HG03135 (cell line): ENCODE measurements around the gene EPB41L4A.

Experiments used
- ATAC-seq: cut with Tn5 transposase; IDR thresholded peaks from one replicate; pipeline ENCODE4 v1.9.1; 2021; ENCODE audit warnings: mild to moderate bottlenecking, moderate library complexity; ENCODE audit not compliant: unreplicated experiment

The EPB41L4A gene

DNA sequence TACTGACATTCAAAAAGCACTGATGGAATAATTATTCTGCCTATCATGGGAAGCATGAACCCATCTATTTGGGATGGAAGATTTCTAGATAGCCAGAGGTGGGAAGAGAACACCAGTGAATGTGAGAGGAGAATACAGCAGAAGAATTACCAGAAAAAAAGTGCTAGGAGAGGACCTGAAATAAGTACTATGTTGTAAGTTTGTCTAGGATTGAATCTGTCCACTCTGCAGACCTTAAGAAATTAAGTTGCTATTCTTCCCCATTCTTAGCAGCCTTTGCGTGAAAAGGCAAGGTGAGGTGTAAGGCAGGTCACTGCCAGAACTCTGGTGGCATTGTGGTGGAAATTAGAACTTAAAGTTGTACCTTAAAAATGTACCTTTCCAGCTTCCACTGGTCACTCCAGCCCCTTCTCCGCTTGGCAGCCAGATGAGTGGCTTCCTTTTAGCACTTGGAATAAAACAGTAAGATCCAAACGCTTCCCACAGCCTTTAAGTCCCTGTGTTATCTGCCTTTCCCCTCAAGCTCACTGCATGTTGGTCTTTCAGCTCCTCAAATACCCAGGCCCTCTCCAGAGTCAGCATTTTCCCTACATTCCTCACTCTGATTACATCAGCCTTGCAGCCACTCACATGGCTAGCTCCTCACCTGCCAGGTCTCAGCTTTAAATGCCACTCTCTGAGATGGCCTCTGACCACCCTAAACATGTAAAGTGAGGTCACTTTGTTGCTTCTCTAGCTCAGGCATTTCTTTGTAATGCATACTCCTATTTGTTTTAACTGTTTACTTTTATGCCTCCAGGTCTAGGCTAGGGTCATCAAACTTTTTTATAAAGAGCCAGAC is 253.0 kb downstream of the EPB41L4A start:
- ATAC-seq: no peak

DNA sequence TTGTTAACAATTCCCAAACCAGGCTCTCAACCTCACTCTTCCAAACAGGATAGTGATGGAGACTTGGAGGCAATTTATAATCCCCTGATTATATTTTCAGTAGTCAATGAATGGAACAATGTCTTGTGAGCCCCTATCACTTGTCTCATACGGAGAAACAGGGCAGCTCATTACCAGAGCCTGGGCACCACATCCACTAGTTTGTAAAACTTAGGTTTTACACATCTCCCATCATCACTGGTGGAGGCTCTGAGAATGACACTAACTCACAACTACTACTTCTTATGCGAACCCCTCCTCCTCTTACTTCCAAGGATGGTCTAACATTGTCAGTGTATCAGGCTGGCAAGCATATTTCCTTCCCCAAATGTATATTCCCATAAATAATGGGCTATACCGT is 253.7 kb downstream of the EPB41L4A start:
- no peak for ATAC-seq

DNA sequence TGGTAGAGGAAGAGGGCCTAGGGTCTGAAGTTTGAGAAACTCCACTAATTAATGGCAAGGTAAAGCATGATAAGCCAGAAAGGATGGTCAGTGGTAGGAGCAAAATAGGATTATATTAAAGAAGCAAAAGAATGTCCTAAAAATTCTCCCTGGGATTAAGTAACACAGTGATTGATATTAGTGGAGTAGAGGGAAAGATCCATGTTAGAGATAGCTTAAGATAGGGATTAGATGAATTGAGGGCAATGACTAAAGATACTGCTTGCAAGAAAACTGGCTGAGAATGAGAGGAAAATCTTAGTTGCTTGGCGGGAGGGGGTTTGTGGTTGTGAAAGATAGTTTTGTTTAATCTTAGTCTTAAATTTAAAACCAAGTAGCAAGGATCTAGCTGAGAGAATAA is 255.6 kb downstream of the EPB41L4A start:
- no peak for ATAC-seq

DNA sequence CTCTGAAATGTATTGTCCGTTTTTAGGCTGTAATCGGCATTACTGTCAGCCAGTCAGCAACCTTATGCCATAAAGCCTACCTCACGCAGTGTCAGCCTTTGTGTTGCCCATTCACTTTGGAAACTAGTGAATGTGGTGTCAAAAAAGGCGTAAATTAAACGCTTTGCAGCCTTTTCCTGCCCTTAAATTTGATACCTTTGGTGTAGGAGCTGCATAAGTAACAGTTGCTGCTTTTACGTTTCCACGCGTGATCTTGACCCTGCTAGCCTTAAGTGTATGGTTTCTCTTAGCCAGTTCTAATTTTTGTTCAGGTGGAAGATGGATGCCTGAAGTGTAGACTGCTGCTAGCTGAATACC is 257.7 kb downstream of the EPB41L4A start:
- ATAC-seq: no peak

DNA sequence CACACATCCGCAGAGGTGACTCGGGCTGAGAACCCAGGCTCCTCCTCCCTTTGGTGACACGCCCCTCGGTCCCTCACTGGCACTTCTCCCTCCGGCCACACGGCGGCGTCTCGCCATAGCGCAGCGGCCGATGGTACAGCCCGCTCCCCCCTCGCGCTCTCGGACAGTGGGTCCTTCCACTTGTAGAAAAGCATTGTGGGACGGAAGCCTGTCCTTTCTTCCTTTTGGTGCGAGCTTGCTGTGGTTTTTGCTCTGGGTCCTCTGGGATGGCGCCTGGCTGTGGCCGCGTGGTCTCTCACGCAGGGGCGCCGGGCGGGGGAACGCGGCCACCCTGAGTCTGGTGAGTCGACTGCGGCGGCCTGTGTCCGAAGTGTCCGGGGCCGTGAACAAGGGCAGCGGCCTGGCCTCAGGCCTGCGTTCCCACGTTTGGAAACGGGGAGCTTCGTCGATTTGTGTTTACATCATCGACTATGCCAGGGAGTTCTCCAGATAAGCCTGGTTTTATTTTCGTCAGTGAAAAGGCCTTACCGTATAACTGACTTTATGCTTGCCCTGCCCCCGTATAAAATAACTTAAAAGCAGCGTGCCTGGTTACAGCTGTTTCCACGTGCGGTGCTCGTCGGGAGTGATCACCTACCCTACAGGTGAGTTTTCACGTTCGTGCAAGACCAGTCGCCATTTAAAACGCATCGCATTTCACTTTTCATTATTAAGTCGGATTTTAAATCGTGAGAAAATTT is 258.3 kb downstream of the EPB41L4A start:
- peak; percentile 98 for ATAC-seq

DNA sequence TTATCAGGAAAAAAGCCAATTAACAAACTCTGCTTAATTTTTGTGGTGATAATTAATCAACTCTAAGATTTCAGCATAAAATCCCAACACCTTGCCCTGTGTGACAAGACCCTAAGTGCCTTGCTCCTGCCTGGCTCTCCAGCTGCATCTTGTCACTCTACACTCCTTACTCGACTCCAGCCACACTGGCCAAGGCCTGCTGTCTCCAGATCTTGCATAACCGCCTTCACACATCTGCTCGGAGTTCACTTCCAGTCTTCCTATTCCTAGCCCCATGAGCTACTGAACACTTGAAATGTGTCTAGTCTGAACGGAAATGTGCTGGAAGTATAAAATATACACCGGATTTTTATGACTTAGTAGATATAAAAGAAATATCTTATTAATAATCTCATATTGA is 259.6 kb downstream of the EPB41L4A start:
- no peak for ATAC-seq

DNA sequence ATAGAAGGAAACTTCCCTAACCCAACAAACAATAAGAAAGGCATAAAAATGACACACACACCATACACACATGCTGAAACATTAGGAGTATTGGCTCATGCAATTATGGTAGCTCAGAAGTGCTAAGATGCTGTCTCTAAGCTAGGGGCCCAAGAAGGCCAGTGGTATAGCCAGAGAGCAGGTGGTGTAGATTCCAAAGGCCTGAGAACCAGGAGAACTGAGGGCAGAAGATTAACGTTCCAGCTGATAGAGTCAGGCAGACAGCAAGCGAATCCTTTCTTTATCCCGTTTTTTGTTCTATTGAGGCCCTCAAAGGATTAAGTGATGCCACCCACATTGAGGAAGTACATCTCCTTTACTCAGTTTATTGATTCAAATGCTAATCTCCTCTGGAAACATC is 262.9 kb downstream of the EPB41L4A start:
- ATAC-seq: no peak

DNA sequence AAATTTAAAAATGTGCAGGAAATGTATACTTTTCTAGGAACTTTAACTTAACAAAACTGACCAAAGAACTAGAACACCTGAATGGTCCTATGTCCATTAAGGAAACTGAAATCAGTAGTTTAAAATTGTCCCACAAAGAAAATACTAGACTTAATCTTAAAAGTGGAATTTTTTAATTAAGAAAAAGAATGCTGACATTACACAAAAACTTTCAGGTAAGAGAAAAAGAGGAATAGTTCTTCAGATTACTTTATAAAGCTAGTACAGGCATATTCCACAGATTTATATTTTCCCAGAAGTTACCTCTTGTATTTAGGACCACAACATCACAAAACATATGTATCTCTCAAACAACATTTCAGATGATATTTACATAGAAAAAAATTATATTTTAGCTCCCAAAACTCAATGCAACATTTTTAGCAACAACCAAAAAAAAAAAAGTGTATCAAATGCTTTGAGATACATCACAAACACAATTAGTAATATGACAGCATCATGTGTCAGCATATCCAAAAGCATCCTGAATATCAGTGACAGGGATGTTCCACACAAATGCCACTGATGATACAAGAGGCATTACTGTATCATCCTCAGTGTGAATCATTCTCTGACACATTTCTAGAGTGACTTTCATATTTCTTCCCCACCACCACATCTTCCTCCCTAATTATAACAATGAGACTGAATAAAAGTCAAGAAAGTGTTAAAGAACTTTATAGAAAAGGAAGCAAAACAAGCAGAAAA is 264.0 kb downstream of the EPB41L4A start:
- no peak for ATAC-seq

DNA sequence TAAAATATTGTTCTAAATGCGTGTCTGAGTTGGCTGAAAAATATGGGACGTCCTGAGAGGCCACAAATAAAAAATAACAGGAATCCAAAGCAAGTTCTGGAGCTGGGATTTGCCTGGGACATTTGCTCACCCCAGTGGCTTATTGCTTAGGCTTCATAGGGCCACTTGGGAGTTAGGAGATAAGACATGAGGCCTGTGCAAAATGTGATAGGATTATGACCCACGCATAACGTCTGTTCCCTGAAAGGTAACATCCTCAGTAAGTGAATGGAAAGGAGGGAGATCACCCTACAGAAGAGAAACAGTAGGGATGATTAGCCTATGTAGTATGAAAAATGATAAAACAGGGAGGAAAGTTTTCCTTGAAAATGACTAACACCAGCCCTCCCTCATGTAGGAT is 269.4 kb downstream of the EPB41L4A start:
- ATAC-seq: no peak

DNA sequence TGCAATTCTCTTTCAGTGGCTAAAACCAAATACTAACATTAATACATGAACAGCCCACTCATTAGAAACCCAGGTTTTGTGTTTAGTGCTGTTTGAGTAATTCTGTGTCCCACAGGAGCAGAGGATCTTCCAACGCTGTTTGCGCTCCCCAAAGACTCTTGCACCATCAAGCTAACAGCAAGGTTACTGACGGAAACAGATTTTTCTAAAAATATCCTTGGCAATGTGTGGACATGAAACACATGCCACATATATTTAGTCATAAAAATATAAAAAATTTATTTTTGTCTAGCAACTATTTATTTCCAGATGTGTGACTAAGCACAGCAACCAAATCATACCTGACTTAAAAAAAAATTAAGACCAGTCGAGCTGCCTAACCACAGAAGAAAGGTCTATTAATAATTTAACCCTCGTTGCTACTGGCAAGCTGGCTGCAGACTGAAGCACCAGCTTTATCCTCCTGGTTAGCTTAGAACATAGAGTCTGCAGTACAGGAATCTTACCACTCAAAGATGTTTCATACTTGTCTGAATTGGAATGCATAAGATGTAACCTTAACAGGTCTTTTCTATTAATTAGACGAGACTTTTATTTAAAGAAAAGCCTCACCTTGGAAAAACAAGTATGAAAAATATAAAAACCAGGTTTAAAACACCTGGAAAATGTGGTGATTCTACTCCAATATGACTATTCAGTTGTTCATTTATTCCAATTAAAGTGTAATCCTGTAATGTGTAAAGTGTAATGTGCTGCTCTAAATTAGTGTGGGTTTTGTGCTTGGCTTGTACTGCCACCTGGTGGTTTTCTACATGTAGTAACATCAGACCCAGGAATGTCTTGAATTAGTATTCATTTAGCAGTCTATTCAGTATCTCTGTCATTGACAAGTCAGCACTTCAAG is 272.5 kb downstream of the EPB41L4A start:
- peak; percentile 72 for ATAC-seq

DNA sequence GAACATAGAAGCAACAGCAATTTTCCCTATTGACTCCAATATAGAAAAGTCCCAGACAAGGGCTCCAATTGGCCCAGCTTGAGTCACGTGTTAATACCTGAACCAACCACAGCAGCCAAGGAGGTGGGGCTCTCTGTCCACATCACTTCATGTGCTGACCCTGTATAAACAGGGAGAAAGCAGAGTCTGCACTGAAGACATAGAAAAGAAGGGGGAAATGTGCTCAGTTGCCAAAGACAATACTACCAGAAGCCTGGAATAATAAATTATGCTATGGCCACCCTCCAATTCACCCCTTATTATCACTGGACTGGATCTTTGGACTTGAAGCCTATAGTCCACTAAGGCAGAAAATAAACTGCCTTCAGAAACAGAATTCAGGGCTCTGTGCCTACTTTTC is 275.4 kb downstream of the EPB41L4A start:
- no peak for ATAC-seq

DNA sequence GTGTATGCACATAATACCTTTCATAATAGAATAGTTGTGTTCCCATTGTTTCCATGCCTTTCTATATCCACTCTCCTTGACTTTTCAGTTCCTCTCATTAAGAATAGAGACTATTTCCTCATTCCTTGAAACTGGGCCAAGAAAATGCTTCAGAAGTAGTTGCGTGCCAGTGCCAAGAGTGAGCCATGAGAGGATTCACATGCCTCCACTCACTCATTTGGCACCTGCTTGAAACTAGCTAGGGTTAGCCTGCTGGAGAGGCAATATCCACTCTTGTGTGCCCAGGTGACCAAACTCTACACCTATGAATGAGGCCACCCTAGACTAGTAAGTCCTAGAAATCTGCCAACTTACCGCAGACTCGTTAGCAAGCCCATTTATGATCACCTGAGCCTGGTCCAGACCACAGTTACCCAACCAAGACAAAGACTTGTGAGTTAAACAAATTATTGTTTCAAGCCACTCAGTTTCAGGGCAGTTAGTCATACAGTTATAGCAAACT is 276.3 kb downstream of the EPB41L4A start:
- peak; percentile 26 for ATAC-seq

DNA sequence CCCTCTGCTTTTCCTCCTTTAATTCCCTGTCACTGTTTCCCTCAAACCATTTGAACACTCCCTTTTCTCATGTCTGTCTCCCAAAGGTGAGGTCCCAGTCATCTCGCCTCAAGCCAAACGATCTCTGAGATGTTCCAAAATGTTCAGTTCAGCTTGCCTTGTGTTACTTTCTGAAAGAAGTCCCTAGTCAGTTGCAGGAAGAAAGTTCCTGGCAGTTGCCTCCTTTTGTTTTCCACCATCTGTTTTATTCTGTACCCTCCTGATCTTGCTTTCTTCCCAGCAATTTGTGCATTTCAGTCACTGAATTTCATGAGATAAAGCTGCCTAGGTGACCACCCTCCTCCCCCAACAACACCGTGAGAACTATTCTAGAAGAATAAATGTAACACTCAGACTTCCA is 277.5 kb downstream of the EPB41L4A start:
- no peak for ATAC-seq

DNA sequence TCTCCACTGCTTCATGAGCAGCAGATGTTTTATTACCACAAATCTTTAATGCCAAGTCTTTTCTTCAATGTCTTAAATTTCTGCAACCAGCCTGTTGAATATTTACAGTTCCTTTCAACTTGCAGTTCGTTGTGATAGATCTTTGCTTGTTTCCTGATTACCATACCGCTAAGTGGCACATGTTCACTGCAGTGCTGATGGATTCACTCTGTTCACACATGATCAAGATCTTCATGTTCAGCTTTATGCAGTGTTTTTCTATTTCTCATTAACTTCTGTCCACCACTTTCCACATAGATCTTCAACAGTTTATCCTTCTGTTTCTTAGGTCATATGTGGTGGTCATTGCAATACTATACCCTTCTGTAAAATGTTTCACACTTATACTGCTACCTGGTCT is 280.6 kb downstream of the EPB41L4A start:
- no peak for ATAC-seq

DNA sequence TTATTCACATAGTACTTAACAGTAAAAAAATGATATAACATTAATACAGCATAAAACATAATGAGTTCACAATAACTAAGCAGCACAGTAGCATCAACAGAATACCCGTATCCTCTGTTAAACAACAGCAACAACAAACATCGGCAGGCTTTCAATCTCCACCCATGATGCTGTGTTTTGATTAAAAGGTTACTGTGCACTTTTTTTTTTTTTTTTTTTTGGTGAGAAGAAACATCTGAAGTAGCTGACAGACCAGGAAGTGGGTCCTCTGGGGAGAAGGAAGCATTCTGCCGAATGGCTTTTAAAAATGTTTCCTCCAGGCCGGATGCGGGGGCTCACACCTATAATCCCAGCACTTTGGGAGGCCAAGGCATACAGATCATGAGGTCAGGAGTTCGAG is 282.3 kb downstream of the EPB41L4A start:
- ATAC-seq: no peak

DNA sequence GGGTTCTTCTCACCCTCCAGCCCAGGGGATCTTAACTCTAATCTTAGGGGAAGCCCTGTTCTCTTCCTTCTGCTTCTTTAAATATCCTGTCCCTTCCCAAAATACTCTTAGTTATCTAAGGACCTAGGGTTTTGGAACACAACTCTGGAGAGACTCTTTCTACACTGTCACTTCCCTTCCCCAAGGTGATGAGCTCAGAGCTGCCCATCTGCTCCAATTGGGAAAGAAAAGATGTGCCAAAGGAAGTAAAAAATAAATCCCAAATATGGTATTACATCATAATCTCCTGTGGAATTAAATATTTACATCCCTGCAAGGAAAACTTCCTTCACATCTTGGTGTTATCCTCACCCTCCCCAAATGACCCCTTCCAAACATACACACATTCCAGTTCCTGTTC is 291.2 kb downstream of the EPB41L4A start:
- no peak for ATAC-seq

DNA sequence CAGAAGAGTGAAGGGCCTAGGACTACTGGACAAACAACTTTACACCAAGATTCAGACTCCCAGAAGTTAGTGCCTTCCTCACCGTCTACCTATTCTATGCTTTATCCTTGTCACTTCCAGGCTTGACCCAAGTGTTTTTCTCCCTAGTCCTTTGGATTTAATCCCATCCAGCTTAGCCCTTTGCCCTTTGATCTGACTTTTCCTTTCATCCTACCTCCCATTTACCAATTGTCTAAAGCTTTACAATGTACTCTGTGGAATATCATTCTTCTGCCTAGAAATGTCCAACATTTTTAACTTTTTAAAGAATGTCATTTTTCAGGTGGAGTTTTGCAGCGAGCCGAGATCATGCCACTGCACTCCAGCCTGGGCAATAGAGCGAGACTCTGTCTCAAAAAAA is 292.1 kb downstream of the EPB41L4A start:
- no peak for ATAC-seq

DNA sequence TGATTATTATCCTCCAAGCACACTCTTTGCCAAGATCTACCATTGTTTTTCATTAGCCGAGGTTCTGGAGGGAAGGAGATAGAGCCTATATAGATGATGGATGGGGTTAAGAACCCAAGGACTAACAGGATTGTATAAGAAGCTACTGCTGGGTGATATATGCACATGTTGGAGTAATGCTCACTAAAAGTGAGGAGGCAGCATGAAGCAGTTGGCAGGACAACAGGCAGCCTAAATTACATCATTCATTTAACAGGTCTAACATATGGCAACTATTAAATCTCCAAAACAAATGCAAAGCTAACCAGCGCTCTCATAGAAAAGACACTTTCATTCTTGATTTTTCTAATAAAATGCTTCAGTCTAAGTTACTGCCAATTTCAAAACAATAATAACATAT is 293.2 kb downstream of the EPB41L4A start:
- no peak for ATAC-seq

DNA sequence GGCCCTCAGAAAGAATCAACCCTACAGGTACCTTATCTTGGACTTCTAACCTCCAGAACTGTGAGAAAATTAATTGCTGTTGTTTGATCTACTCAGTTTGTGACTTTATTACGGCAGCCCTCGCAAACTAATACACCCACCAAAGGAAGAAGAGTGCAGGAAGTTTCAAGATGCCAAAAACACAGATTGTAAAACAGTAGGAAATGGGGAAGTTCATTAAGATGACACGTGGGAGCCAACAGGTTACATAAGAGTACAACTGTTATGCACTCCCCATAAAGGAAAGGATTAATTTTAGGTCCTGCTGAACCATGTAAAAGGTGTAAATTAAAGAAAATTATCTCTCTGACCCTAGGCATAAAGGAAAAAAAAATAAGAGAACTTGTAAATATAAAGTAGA is 294.3 kb downstream of the EPB41L4A start:
- ATAC-seq: no peak

DNA sequence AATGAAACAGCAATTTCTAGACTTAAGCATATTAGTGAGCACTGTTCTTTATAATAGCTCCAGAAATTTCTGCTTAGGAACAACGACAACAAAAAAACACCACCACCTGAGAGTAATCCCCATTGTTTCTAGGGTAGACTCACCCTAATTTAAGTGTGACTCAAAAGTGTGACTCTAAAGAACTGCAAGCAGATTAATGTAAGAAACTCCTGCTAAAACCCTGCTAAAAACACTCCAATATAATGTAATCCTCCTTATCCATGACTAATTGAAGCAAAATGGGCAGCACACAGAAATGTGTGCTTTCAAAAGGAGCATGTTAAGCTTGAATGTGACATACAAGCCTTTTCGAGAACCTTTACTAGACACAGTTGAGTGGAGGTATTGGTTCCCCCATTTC is 296.0 kb downstream of the EPB41L4A start:
- ATAC-seq: no peak

DNA sequence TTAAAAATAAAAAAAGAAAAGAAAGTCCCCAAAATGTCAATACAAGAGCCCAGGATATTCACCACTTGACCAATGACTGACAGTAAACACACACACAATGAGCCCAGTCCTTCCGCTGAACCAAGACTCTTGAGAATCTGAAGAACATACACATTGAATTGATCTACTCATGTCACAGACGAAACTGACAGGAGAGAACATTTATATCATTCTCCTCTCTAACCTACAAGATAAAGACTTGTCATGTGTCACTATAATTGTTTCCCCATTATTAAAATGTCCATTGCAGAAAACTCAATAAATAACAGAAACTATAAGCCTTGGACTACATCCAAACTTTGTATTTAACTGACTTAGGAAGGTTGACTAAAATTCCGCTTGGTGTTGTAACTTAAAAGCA is 296.7 kb downstream of the EPB41L4A start:
- no peak for ATAC-seq
